HUDEP-2 (cell line): ENCODE results near the gene ETFB.
A peak's percentile ranks its signal among the peaks of the same experiment; 100 is the strongest.

Source experiments
- DNase-seq, 76 experiments: peaks; one replicate each; lab custom pipeline; 2025; ENCODE audit not compliant: unreplicated experiment in 76 of 76; lab: John Stamatoyannopoulos, UW

The ETFB gene

GRCh38 chr19:51375504-51376221, 9.5 kb upstream of the ETFB start:
- DNase-seq: no peak

- no peak for DNase-seq
These were observed 6.7 kb upstream of the ETFB start, which contains the start of gene NKG7 for GRCh38 chr19:51372649-51373504. TSS of gene NKG7 (minus strand) at chr19:51372654. CDS start at chr19:51372535, 119 bp downstream.

- DNase-seq: no peak
These were observed 5.9 kb upstream of the ETFB start for GRCh38 chr19:51372021-51372648.

- no peak for DNase-seq
These were observed 5.0 kb upstream of the ETFB start for GRCh38 chr19:51371186-51371690.

- DNase-seq: no peak
These were observed 4.0 kb upstream of the ETFB start for GRCh38 chr19:51370230-51370629.

GRCh38 chr19:51368366-51369282, 2.4 kb upstream of the ETFB start, which contains the start of gene CLDND2:
TSS of gene CLDND2 (minus strand) at chr19:51369003. CDS start at chr19:51368577, 426 bp downstream.
- no peak for DNase-seq

GRCh38 chr19:51367565-51368365, 1.6 kb upstream of the ETFB start:
- peak; percentile 68 to 100 (median 99) for DNase-seq

- DNase-seq: peak in 3 of 76 experiments; percentile 60 to 92 (median 70)
These were observed 1.0 kb upstream of the ETFB start for GRCh38 chr19:51367255-51367564.

GRCh38 chr19:51366389-51367254, 434 bp upstream of the ETFB start:
- peak in 75 of 76 experiments; percentile 67 to 100 (median 99) for DNase-seq

GRCh38 chr19:51365211-51365964, 800 bp downstream of the ETFB start:
- DNase-seq: peak in 35 of 76 experiments; percentile 12 to 59 (median 35)

- DNase-seq: no peak
These were observed 1.7 kb downstream of the ETFB start for GRCh38 chr19:51364200-51365106.

GRCh38 chr19:51361239-51361638, 4.9 kb downstream of the ETFB start:
- DNase-seq: no peak

GRCh38 chr19:51359294-51359693, 6.9 kb downstream of the ETFB start:
- DNase-seq: no peak

GRCh38 chr19:51357952-51358351, 8.2 kb downstream of the ETFB start:
- no peak for DNase-seq

GRCh38 chr19:51356159-51356801, 9.9 kb downstream of the ETFB start:
- DNase-seq: no peak

- DNase-seq: no peak
These were observed 11.4 kb downstream of the ETFB start for GRCh38 chr19:51354742-51355148.
